DOHH2 (cell line): ENCODE measurements around the gene TTF1.
A peak's percentile ranks its signal among the peaks of the same experiment; 100 is the strongest.

ENCODE experiments used
- H3F3A ChIP-seq: fragments of 200-600 bp; sonication (generic), shearing (Covaris generic); 2 replicates; pipeline ENCODE4 v1.6.0; 2016; ENCODE audit warnings: antibody characterized with exemption, mild to moderate bottlenecking; ENCODE audit not compliant: control insufficient read depth, insufficient read depth
- H3K27ac ChIP-seq: fragments of 200-600 bp; sonication (generic); 2 replicates; pipeline ENCODE4 v1.5.1; 2014; ENCODE audit warnings: low read depth, mild to moderate bottlenecking, low read length, moderate library complexity
- H3K27me3 ChIP-seq: fragments of 200-600 bp; sonication (generic); 2 replicates; pipeline ENCODE4 v1.6.1; 2014; ENCODE audit warnings: mild to moderate bottlenecking, low read length, mixed read lengths; ENCODE audit not compliant: control insufficient read depth
- H3K36me3 ChIP-seq: fragments of 200-600 bp; sonication (generic); 2 replicates; pipeline ENCODE4 v1.6.1; 2014; ENCODE audit warnings: mild to moderate bottlenecking, low read length, moderate library complexity, mixed read lengths; ENCODE audit not compliant: control insufficient read depth
- H3K4me1 ChIP-seq: fragments of 200-600 bp; sonication (generic); 2 replicates; pipeline ENCODE4 v1.6.1; 2014; ENCODE audit warnings: mild to moderate bottlenecking, low read length, mixed read lengths; ENCODE audit not compliant: control insufficient read depth
- H3K4me2 ChIP-seq: fragments of 200-600 bp; sonication (generic); 2 replicates; pipeline ENCODE4 v1.6.0; 2014; ENCODE audit warnings: mild to moderate bottlenecking, low read length, moderate library complexity
- H3K4me3 ChIP-seq: fragments of 200-600 bp; sonication (generic); 2 replicates; pipeline ENCODE4 v1.5.1; 2014; ENCODE audit warnings: mild to moderate bottlenecking, low read length, mixed read lengths
- H3K79me2 ChIP-seq: fragments of 200-600 bp; sonication (generic); 2 replicates; pipeline ENCODE4 v1.6.1; 2014; ENCODE audit warnings: mild to moderate bottlenecking, low read length, mixed read lengths; ENCODE audit not compliant: control insufficient read depth
- H3K9me2 ChIP-seq: fragments of 200-600 bp; sonication (generic); replicated peaks from 2 replicates; pipeline ENCODE4 v1.6.1; 2014; ENCODE audit warnings: mild to moderate bottlenecking, low read length, mixed read lengths; ENCODE audit not compliant: control insufficient read depth
- H3K9me3 ChIP-seq: fragments of 200-600 bp; sonication (generic); 2 replicates; pipeline ENCODE4 v1.6.1; 2014; ENCODE audit warnings: antibody characterized with exemption, low read length, mixed read lengths; ENCODE audit not compliant: control insufficient read depth, insufficient read depth
- H4K20me1 ChIP-seq: fragments of 200-600 bp; sonication (generic); 2 replicates; pipeline ENCODE4 v1.6.0; 2014; ENCODE audit warnings: low read depth, mild to moderate bottlenecking, antibody characterized with exemption, low read length, moderate library complexity; ENCODE audit not compliant: control insufficient read depth, insufficient read depth
- CTCF ChIP-seq: fragments of 200-600 bp; sonication (generic); IDR thresholded peaks from one replicate; pipeline ENCODE4 v1.5.1; 2014; ENCODE audit warnings: antibody characterized with exemption, mild to moderate bottlenecking, low read depth, low read length; ENCODE audit not compliant: poor library complexity, severe bottlenecking
- EZH2phosphoT487 ChIP-seq: fragments of 200-600 bp; sonication (generic); IDR thresholded peaks from 2 replicates; pipeline ENCODE4 v1.6.1; 2017; ENCODE audit warnings: borderline replicate concordance, mild to moderate bottlenecking, antibody characterized with exemption, low read length, moderate library complexity, mixed read lengths

The TTF1 gene

GRCh38 chr9:132364068-132364467 is 42.6 kb downstream of the TTF1 start:
- TF ChIP-seq EZH2phosphoT487 (no peak), CTCF (no peak)
- no peaks in the 10 kb centered on the region for H3K9me2 ChIP-seq
- H3K9me3 ChIP-seq: no peaks in the 10 kb centered on the region
- H3K4me2 ChIP-seq: 0 out of 2 replicates have a peak overlapping the region, but pooled peaks have one; percentile 45
- H3K27me3 ChIP-seq: no peaks in the 10 kb centered on the region
- H3K79me2 ChIP-seq: no peaks in the 10 kb centered on the region
- H4K20me1 ChIP-seq: no peaks in the 10 kb centered on the region
- H3K4me3 ChIP-seq: no peak overlapping the region
- H3K27ac ChIP-seq: no peak overlapping the region
- peaks cover 14% of the 10 kb centered on the region; the same call in 1 of the 2 replicates for H3F3A ChIP-seq
- peaks cover 52% of the 10 kb centered on the region for H3K4me1 ChIP-seq
- no peaks in the 10 kb centered on the region for H3K36me3 ChIP-seq

- TF ChIP-seq CTCF: no peak
- no peak for TF ChIP-seq EZH2phosphoT487
- no peak overlapping the region for H3K4me2 ChIP-seq
- peaks cover 19% of the 10 kb centered on the region for H3K79me2 ChIP-seq
- H4K20me1 ChIP-seq: 0 out of 2 replicates have a peak, but pooled peaks cover 4% of the 10 kb centered on the region
- H3K4me3 ChIP-seq: no peak overlapping the region
- H3K4me1 ChIP-seq: peaks cover 46% of the 10 kb centered on the region
- no peaks in the 10 kb centered on the region for H3K27me3 ChIP-seq
- H3K36me3 ChIP-seq: peaks cover 18% of the 10 kb centered on the region
- H3F3A ChIP-seq: peaks cover 11% of the 10 kb centered on the region
- H3K9me2 ChIP-seq: no peaks in the 10 kb centered on the region
- H3K27ac ChIP-seq: no peak overlapping the region
- no peaks in the 10 kb centered on the region for H3K9me3 ChIP-seq
Measured at GRCh38 chr9:132357764-132358163, 48.9 kb downstream of the TTF1 start.

- Histone ChIP-seq H3K4me3 (no peak overlapping the region), H3K4me1 (peaks cover 53% of the 10 kb centered on the region), H3K9me3 (no peaks in the 10 kb centered on the region), H3F3A (peaks cover 14% of the 10 kb centered on the region), H3K4me2 (no peak overlapping the region), H3K9me2 (no peaks in the 10 kb centered on the region), H4K20me1 (0 out of 2 replicates have a peak, but pooled peaks cover 4% of the 10 kb centered on the region), H3K36me3 (peaks cover 31% of the 10 kb centered on the region), H3K79me2 (peaks cover 33% of the 10 kb centered on the region), H3K27ac (no peak overlapping the region), H3K27me3 (no peaks in the 10 kb centered on the region)
- no peak for TF ChIP-seq EZH2phosphoT487
- TF ChIP-seq CTCF: no peak
Measured at GRCh38 chr9:132356324-132356924, 50.2 kb downstream of the TTF1 start.
